Coronary artery (tissue), 2 donors: Measurements from ENCODE around the gene SPAG6.

Experiments used
- DNase-seq: peaks from one replicate; pipeline ENCODE4 v3.0.0-alpha.2; 2017; ENCODE audit warnings: low spot score
- H3K27ac ChIP-seq, 2 donors: fragments of 200-600 bp; sonication (generic); one replicate each; pipeline ENCODE4 v1.5.1; 2016 to 2019
- H3K4me3 ChIP-seq: fragments of 200-600 bp; sonication (generic); 2 replicates; pipeline ENCODE4 v1.5.1; 2016; ENCODE audit warnings: mild to moderate bottlenecking, moderate library complexity
- CTCF ChIP-seq: fragments of 200-600 bp; sonication (generic); IDR thresholded peaks from one replicate; pipeline ENCODE4 v1.5.1; 2019; ENCODE audit warnings: antibody characterized with exemption

The SPAG6 gene

GRCh38 chr10:22338185-22338900 lies 7.0 kb upstream of the SPAG6 start:
- DNase-seq, result no peak

GRCh38 chr10:22338931-22339330 lies 6.4 kb upstream of the SPAG6 start:
- TF ChIP-seq CTCF, result no peak
- DNase-seq, result no peak

More at GRCh38 chr10:22338185-22338900, 7.0 kb upstream of the SPAG6 start:
- no peak for TF ChIP-seq CTCF
- Histone ChIP-seq H3K4me3 (no peak overlapping the region), H3K27ac (no peak overlapping the region)

GRCh38 chr10:22339761-22340328 lies 5.5 kb upstream of the SPAG6 start:
- peak overlapping the region; percentile 91 to 94 for H3K27ac ChIP-seq
- DNase-seq, result no peak
- peak overlapping the region; percentile 81 for H3K4me3 ChIP-seq
- TF ChIP-seq CTCF, result no peak

More at GRCh38 chr10:22338931-22339330, 6.4 kb upstream of the SPAG6 start:
- no peak overlapping the region for H3K4me3 ChIP-seq
- H3K27ac ChIP-seq, result no peak overlapping the region

- peak; percentile 86 for DNase-seq
- peak overlapping the region; percentile 91 to 94 for H3K27ac ChIP-seq
- TF ChIP-seq CTCF, result no peak
- peak overlapping the region; percentile 81 for H3K4me3 ChIP-seq
Measured at GRCh38 chr10:22340329-22341189, 4.7 kb upstream of the SPAG6 start.

- no peak for DNase-seq
- peak overlapping the region; percentile 81 for H3K4me3 ChIP-seq
- H3K27ac ChIP-seq, result peak overlapping the region; percentile 91 to 94
- TF ChIP-seq CTCF, result no peak
Measured at GRCh38 chr10:22341190-22341925, 3.9 kb upstream of the SPAG6 start.

GRCh38 chr10:22341926-22342196 lies 3.4 kb upstream of the SPAG6 start:
- no peak for TF ChIP-seq CTCF
- H3K27ac ChIP-seq, result no peak overlapping the region
- no peak overlapping the region for H3K4me3 ChIP-seq
- no peak for DNase-seq
